Measurements from ENCODE around the gene PARVA.

Gene PARVA

DNA sequence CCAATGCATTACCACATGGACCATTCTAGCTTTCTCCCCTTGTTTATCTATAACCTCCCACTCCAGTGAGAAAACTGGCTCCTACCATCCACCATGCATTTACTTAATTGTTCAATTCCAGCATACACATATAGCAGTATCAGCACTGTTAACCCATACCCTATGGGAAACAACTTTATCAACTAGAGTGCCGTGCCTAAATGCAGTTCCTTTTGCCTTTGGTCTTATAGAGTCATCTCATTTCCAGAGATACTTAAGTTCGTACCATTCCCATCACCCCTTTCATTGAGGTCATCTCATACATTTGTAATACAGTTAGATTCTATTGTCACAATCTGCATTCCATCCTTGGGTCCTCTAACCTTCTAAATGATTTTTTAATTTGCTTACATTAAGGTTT, 86.9 kb downstream of the PARVA start:
- DNase-seq (ENCODE audit: low read depth) = no peak
- H3K4me3 ChIP-seq (ENCODE audit: low read depth, low read length) = no peak overlapping the region
- TF ChIP-seq, protein P1, sequence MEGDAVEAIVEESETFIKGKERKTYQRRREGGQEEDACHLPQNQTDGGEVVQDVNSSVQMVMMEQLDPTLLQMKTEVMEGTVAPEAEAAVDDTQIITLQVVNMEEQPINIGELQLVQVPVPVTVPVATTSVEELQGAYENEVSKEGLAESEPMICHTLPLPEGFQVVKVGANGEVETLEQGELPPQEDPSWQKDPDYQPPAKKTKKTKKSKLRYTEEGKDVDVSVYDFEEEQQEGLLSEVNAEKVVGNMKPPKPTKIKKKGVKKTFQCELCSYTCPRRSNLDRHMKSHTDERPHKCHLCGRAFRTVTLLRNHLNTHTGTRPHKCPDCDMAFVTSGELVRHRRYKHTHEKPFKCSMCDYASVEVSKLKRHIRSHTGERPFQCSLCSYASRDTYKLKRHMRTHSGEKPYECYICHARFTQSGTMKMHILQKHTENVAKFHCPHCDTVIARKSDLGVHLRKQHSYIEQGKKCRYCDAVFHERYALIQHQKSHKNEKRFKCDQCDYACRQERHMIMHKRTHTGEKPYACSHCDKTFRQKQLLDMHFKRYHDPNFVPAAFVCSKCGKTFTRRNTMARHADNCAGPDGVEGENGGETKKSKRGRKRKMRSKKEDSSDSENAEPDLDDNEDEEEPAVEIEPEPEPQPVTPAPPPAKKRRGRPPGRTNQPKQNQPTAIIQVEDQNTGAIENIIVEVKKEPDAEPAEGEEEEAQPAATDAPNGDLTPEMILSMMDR (conservative IDR thresholded peaks at IDR 0.05; ENCODE audit: low read depth, low read length) = no peak

DNA sequence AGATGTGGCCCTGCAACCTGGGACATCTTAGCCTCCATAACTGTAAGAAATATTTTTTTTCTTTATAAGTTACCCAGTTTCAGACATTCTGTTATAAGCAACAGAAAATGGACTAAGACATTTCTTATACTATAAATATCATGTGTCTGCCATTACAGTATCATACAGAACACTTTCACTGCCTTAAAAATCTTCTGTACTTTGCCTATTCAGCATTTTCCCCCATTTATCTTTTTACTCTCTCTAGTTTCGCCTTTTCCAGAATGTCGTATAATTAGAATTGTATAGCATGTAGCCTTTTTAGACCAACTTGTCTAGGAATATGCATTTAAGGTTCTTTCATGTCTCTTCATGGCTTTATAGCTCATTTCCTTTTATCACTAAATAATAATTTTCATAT, 88.0 kb downstream of the PARVA start:
- TF ChIP-seq, protein P1 (conservative IDR thresholded peaks at IDR 0.05; ENCODE audit: low read depth, low read length) = no peak

GRCh38 chr11:12467610-12468009, 90.2 kb downstream of the PARVA start:
- DNase-seq (ENCODE audit: low read depth) = no peak
- TF ChIP-seq, protein P1 (conservative IDR thresholded peaks at IDR 0.05; ENCODE audit: low read depth, low read length) = no peak
- H3K4me3 ChIP-seq (ENCODE audit: low read depth, low read length) = no peak overlapping the region

More for the DNA sequence above, 88.0 kb downstream of the PARVA start:
- no peak overlapping the region for H3K4me3 ChIP-seq (ENCODE audit: low read depth, low read length)
- no peak for DNase-seq (ENCODE audit: low read depth)

GRCh38 chr11:12469451-12469850, 92.1 kb downstream of the PARVA start:
- no peak for DNase-seq (ENCODE audit: low read depth)
- TF ChIP-seq, protein P1 (conservative IDR thresholded peaks at IDR 0.05; ENCODE audit: low read depth, low read length) = no peak

GRCh38 chr11:12470236-12470635, 92.9 kb downstream of the PARVA start:
- no peak for DNase-seq (ENCODE audit: low read depth)

More at GRCh38 chr11:12469451-12469850, 92.1 kb downstream of the PARVA start:
- H3K4me3 ChIP-seq (ENCODE audit: low read depth, low read length) = no peak overlapping the region

GRCh38 chr11:12472401-12473005, 95.1 kb downstream of the PARVA start:
- TF ChIP-seq, protein P1 (conservative IDR thresholded peaks at IDR 0.05; ENCODE audit: low read depth, low read length) = no peak
- no peak for DNase-seq (ENCODE audit: low read depth)
- no peak overlapping the region for H3K4me3 ChIP-seq (ENCODE audit: low read depth, low read length)

More at GRCh38 chr11:12470236-12470635, 92.9 kb downstream of the PARVA start:
- no peak overlapping the region for H3K4me3 ChIP-seq (ENCODE audit: low read depth, low read length)
- TF ChIP-seq, protein P1 (conservative IDR thresholded peaks at IDR 0.05; ENCODE audit: low read depth, low read length) = no peak

DNA sequence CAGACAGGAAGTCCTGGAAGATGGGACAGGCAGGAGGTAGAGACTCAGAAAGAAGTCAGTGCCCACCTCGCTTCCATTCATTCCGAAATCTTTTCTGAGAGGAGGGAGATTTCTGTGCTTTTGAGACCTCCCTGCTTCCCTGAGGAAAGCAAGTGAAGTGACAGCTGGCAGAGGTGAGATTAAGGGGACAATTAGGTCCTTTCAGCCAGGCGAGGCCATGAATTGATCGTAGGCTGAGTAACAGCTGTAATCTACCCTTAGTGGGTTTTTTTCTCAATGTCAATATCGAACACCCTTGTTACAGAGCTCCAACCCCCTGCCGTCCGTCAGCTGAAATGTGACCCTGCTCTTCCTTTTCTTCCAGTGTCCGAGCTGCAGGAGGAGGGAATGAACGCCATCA, 96.0 kb downstream of the PARVA start:
- H3K4me3 ChIP-seq (ENCODE audit: low read depth, low read length) = no peak overlapping the region
- TF ChIP-seq, protein P1 (conservative IDR thresholded peaks at IDR 0.05; ENCODE audit: low read depth, low read length) = no peak
- DNase-seq (ENCODE audit: low read depth) = no peak
